Epithelial cell of esophagus (primary cell): ENCODE data around the gene DBNL.

Source experiments
- DNase-seq: peaks from one replicate; pipeline ENCODE4 v3.0.0; 2010; ENCODE audit warnings: low read depth
- H3K4me3 ChIP-seq: 2 replicates; pipeline ENCODE4 v1.5.1; 2011; ENCODE audit warnings: mild to moderate bottlenecking, low read length, control low read depth
- CTCF ChIP-seq: IDR thresholded peaks from 2 replicates; pipeline ENCODE4 v1.5.1; 2011; ENCODE audit warnings: low read depth, mild to moderate bottlenecking, low read length, control low read depth, inconsistent platforms; ENCODE audit not compliant: insufficient read depth; ENCODE audit errors: missing control alignments

Gene DBNL

GRCh38 chr7:44093102-44093641, 48.7 kb downstream of the DBNL start:
- H3K4me3 ChIP-seq, result no peak overlapping the region
- no peak for DNase-seq
- no peak for TF ChIP-seq CTCF

DNA sequence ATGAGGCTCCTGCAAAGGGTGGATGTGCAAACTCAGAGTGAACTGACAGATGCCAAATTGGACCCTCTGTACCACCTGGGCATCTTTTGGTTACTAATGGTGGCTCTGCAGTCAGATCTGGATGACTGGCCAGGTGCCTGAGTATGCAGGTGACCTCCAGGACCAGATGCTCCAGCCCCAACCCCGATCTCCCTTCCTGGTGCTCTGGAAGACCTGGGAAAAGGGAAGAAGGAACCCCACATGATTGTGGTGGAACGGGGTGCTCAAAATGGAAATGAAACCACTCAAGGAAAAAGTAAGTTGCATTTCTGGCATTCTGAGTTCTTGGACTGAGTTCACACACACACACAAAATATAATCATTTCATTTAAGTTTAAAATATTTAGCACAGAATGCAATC, 49.9 kb downstream of the DBNL start:
- no peak for DNase-seq
- no peak overlapping the region for H3K4me3 ChIP-seq
- TF ChIP-seq CTCF, result no peak

DNA sequence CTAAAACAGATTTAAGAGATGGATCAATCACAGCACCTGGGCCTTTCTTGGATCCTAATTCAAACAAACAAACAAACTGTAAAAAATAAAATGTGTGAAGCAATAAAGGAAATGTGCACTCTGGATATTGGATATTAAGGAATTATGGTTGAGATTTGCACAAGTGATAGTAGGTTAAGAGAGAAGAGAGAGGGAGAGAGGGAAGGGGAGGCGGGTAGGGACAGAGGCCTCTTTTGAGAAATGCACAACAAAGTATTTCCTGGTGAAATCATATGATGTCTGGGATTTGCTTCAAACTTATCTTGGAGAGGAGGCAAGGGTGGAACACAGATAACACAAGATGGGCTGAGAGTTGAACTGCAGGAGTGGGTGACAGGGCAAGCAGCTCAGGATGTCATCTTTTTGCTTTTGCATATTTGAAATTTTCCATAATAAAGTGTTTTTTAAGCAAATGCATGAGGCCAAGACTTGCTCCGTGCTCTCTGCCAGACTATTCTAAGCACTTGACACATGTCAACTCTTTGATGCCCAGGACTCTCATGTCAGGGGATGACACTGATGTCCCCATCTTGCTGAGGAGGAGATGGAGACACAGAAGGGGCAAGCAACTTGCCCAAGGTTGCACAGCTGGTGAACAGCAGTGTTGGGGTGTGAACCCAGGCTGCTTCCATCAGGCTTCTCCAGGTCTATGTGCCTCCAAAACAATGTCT, 50.5 kb downstream of the DBNL start:
- no peak for DNase-seq
- no peak for TF ChIP-seq CTCF
- no peak overlapping the region for H3K4me3 ChIP-seq

DNA sequence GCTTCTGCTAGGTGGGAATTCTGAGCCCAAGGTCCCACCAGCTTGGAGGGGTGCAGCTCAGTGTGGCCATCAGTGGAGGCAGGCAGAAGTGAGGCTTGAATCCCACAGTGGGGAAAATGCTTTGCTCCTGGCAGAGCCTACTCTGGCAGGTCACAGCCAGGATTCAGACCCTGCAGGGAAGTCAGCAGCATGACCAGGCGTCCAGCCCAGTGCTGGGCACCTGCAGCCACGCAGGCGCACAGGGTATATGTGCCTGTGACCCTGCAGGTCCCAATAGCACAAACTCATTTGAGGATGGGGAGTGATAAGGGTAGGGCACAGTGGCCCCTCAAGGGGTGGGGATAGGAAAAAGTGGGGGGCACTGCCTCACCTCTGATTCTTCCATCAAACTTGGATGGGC, 51.3 kb downstream of the DBNL start:
- TF ChIP-seq CTCF, result no peak
- H3K4me3 ChIP-seq, result no peak overlapping the region
- no peak for DNase-seq

DNA sequence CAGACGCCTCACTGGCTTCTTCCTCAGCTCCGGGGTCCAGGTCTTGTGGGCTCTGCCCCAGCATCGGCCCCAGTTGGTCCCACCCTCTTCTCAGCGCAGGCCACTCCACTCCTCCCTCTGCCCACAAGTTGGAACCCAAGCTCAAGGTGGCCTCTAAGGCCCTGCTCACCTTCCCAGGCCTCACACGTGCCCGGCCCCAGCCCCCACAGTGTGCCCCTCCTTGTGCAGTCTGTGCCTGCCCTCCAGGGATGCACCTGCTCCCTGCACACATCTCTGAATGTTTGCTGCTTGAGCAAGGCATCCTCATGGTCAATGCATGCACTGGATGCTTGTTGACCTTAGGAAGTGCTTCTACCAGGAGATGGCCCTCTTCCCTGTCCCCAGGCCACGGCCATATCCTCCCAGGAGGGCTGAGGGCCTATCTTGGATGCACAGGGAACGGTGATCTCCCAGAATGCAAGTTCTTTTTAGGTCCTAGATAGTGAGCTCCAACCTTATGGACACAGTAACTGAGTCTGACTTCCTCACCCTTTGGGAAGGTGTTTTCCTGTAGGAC, 51.9 kb downstream of the DBNL start:
- no peak overlapping the region for H3K4me3 ChIP-seq
- DNase-seq, result no peak
- no peak for TF ChIP-seq CTCF

DNA sequence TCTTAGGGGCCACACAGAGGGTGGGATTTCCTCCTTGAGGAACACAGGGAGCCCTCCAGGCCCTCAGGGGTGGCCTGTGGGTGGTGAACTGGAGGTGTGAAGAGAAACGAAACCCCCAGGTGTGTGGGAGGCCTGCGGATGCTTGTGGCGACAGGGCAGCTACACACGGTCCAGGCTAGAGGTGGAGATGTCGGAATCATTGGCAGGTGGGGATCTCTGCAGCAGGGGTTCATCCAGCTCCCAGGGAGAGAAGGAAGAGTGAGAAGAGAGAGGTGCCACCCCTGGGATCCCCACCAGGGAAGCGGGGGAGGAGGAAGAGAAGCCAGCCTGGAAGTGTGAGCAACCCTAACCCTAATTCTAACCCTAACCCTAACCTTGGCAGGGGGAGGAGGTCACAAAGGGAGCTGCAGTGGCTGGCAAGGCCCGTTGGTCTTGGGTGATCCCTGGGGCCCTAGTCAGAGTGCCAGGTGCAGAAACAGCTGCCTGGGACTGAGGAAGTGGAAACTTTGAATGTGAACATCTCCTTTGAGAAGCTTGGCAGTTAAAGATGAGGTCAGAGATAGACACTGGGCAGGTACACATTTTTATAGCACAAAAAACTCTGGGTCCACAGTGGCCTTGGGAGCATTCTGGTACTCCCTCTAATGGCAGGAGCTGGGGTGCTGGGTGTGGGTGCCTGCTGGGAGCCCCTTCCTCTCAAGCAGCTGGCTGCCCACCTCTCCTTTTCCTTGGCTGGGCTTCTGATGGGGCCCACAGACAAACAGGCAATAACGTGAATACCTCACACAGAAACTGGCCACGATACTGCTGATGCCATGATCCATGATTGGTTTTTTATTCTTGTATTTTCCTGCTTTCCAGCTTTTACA, 52.8 kb downstream of the DBNL start:
- TF ChIP-seq CTCF, result no peak
- no peak for DNase-seq
- no peak overlapping the region for H3K4me3 ChIP-seq
